GM23338 (cell line): ENCODE results near the gene DUSP18. TPM values are rescaled to one million over a fixed set of nuclear protein-coding genes. Genes with fewer than 3 reads are reported as not detected.
A peak's percentile ranks its signal among the peaks of the same experiment; 100 is the strongest.

Source experiments
- ATAC-seq: fragments of 200-7000 bp; cut with Tn5 transposase; 3 replicates; pipeline ENCODE4 v1.9.1; 2020
- DNase-seq: peaks from one replicate; pipeline ENCODE4 v3.0.0-alpha.2; 2015; ENCODE audit warnings: low spot score
- H2AFZ ChIP-seq: fragments of 200-600 bp; sonication (generic); 2 replicates; pipeline ENCODE4 v1.8.0; 2016; ENCODE audit warnings: antibody characterized with exemption, mild to moderate bottlenecking, moderate library complexity
- H3F3A ChIP-seq: fragments of 200-600 bp; sonication (generic); replicated peaks from 2 replicates; pipeline ENCODE4 v1.8.0; 2017; ENCODE audit warnings: antibody characterized with exemption, mixed run types, low read depth
- H3K27ac ChIP-seq: fragments of 200-600 bp; sonication (generic); 2 replicates; pipeline ENCODE4 v1.6.1; 2016; ENCODE audit warnings: low read depth
- H3K27me3 ChIP-seq: fragments of 200-600 bp; sonication (generic); 2 replicates; pipeline ENCODE4 v1.8.0; 2016; ENCODE audit warnings: mild to moderate bottlenecking, mixed run types, moderate library complexity; ENCODE audit not compliant: insufficient read depth
- H3K36me3 ChIP-seq: fragments of 200-600 bp; sonication (generic); 2 replicates; pipeline ENCODE4 v1.8.0; 2016; ENCODE audit warnings: mild to moderate bottlenecking; ENCODE audit not compliant: insufficient read depth
- H3K4me1 ChIP-seq: fragments of 200-600 bp; sonication (generic); 2 replicates; pipeline ENCODE4 v1.8.0; 2016; ENCODE audit warnings: mild to moderate bottlenecking, moderate library complexity; ENCODE audit not compliant: insufficient read depth
- H3K4me2 ChIP-seq: fragments of 200-600 bp; sonication (generic); 2 replicates; pipeline ENCODE4 v1.7.1; 2017; ENCODE audit warnings: mixed run types
- H3K4me3 ChIP-seq: fragments of 200-600 bp; sonication (generic); 2 replicates; pipeline ENCODE4 v1.6.1; 2016; ENCODE audit warnings: mixed run types
- H3K79me2 ChIP-seq: fragments of 200-600 bp; sonication (generic); replicated peaks from 2 replicates; pipeline ENCODE4 v1.8.0; 2017; ENCODE audit warnings: mild to moderate bottlenecking; ENCODE audit not compliant: insufficient read depth
- H3K9me2 ChIP-seq: fragments of 200-600 bp; sonication (generic); 2 replicates; pipeline ENCODE4 v1.8.0; 2017; ENCODE audit not compliant: insufficient read depth
- H4K20me1 ChIP-seq: fragments of 200-600 bp; sonication (generic); replicated peaks from 2 replicates; pipeline ENCODE4 v1.8.0; 2017; ENCODE audit warnings: mild to moderate bottlenecking; ENCODE audit not compliant: insufficient read depth
- H3K27ac Mint-ChIP-seq: 2 replicates; pipeline ENCODE4 v1.8.0; 2020; ENCODE audit warnings: inconsistent platforms, mild to moderate bottlenecking, moderate library complexity, mixed read lengths
- H3K27me3 Mint-ChIP-seq: 3 replicates; pipeline ENCODE4 v1.8.0; 2022; ENCODE audit warnings: low read depth, mild to moderate bottlenecking, moderate library complexity, mixed read lengths, inconsistent platforms; ENCODE audit not compliant: insufficient read depth, poor library complexity
- H3K36me3 Mint-ChIP-seq: 3 replicates; pipeline ENCODE4 v1.8.0; 2021; ENCODE audit warnings: low read depth, mild to moderate bottlenecking, inconsistent platforms, moderate library complexity, mixed read lengths
- H3K4me1 Mint-ChIP-seq: 3 replicates; pipeline ENCODE4 v1.8.0; 2020; ENCODE audit warnings: mild to moderate bottlenecking, inconsistent platforms, mixed read lengths
- H3K4me3 Mint-ChIP-seq: 3 replicates; pipeline ENCODE4 v1.8.0; 2021; ENCODE audit warnings: moderate library complexity, mild to moderate bottlenecking, inconsistent platforms, mixed read lengths
- H3K9me3 Mint-ChIP-seq: 3 replicates; pipeline ENCODE4 v1.8.0; 2020; ENCODE audit warnings: moderate library complexity, mild to moderate bottlenecking, inconsistent platforms, mixed read lengths
- EZH2 ChIP-seq: fragments of 200-600 bp; sonication (generic); IDR thresholded peaks from one replicate; pipeline ENCODE4 v1.8.0; 2017; ENCODE audit warnings: antibody characterized with exemption, mild to moderate bottlenecking, low read depth; ENCODE audit not compliant: unreplicated experiment
- EZH2phosphoT487 ChIP-seq: fragments of 200-600 bp; sonication (generic); IDR thresholded peaks from one replicate; pipeline ENCODE4 v1.8.1; 2018; ENCODE audit warnings: antibody characterized with exemption; ENCODE audit not compliant: unreplicated experiment
- NANOG ChIP-seq: IDR thresholded peaks from 2 replicates; pipeline ENCODE4 v1.6.1; 2016; ENCODE audit warnings: antibody characterized with exemption, borderline replicate concordance
- STAT1 ChIP-seq: IDR thresholded peaks from one replicate; pipeline ENCODE4 v1.6.1; 2016; ENCODE audit warnings: antibody characterized with exemption; ENCODE audit not compliant: unreplicated experiment
- ZNF331 ChIP-seq: fragments of 250-450 bp; sonication (Bioruptor Pico); IDR thresholded peaks from 2 replicates; pipeline ENCODE4 v1.5.0; 2020; ENCODE audit warnings: low read depth, mild to moderate bottlenecking, moderate library complexity
- ZNF462 ChIP-seq: fragments of 250-450 bp; sonication (Bioruptor Pico); IDR thresholded peaks from 2 replicates; pipeline ENCODE4 v1.5.0; 2020; ENCODE audit warnings: mild to moderate bottlenecking, moderate library complexity
- polyA plus RNA-seq: library from polyadenylated mRNA; unstranded; fragments of >200 nt; fragmentation: Nextera tagmentation; extraction: Ambion mirVana; gene quantifications from 2 replicates; pipeline ENCODE4 v1.2.1, GENCODE V29; 2016
- total RNA-seq: library from RNA; depleted of rRNA; stranded (reverse); fragments of >200 nt; shearing (Covaris generic); gene quantifications from 2 replicates; pipeline ENCODE4 v1.2.3, GENCODE V29; 2014
- TF ChIP-seq, protein P1 (sequence below), 2 experiments: fragments of 200-600 bp in 1 of 2; sonication (generic) in 1 of 2; conservative IDR thresholded peaks; 2 replicates each; pipeline versions ENCODE4 v1.5.1 to v1.6.1; 2016 to 2017; ENCODE audit warnings: antibody characterized with exemption in 2 of 2, low read depth in 2 of 2, mild to moderate bottlenecking in 2 of 2, moderate library complexity in 1 of 2
- TF ChIP-seq, protein P2 (sequence below): IDR thresholded peaks from one replicate; pipeline ENCODE4 v1.6.1; 2018; ENCODE audit warnings: antibody characterized with exemption; ENCODE audit not compliant: unreplicated experiment

DUSP18 gene
- total and polyA plus RNA-seq, 2 experiments from 2014 or later, result 2.2 to 2.7 TPM

- H2AFZ ChIP-seq, result no peak overlapping the region
- DNase-seq (no peak), ATAC-seq (no peak)
- H3K79me2 ChIP-seq, result no peaks in the 10 kb centered on the region
- Mint-ChIP-seq H3K36me3 (peaks cover 7% of the 10 kb centered on the region; the same call in 2 of the 3 replicates), H3K27ac (no peak overlapping the region), H3K4me3 (no peak overlapping the region), H3K9me3 (no peaks in the 10 kb centered on the region; the same call in 2 of the 3 replicates), H3K27me3 (peaks cover 4% of the 10 kb centered on the region), H3K4me1 (peaks cover 8% of the 10 kb centered on the region)
- H4K20me1 ChIP-seq, result no peaks in the 10 kb centered on the region
- peaks cover 6% of the 10 kb centered on the region; the same call in 1 of the 2 replicates for H3F3A ChIP-seq
- no peak overlapping the region for H3K27ac ChIP-seq
- H3K4me3 ChIP-seq, result no peak overlapping the region
- TF ChIP-seq ZNF331 (CRISPR knock-in tag) (no peak), NANOG (no peak), EZH2 (no peak), STAT1 (no peak)
- TF ChIP-seq, protein P1, sequence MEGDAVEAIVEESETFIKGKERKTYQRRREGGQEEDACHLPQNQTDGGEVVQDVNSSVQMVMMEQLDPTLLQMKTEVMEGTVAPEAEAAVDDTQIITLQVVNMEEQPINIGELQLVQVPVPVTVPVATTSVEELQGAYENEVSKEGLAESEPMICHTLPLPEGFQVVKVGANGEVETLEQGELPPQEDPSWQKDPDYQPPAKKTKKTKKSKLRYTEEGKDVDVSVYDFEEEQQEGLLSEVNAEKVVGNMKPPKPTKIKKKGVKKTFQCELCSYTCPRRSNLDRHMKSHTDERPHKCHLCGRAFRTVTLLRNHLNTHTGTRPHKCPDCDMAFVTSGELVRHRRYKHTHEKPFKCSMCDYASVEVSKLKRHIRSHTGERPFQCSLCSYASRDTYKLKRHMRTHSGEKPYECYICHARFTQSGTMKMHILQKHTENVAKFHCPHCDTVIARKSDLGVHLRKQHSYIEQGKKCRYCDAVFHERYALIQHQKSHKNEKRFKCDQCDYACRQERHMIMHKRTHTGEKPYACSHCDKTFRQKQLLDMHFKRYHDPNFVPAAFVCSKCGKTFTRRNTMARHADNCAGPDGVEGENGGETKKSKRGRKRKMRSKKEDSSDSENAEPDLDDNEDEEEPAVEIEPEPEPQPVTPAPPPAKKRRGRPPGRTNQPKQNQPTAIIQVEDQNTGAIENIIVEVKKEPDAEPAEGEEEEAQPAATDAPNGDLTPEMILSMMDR (conservative IDR thresholded peaks at IDR 0.05; ENCODE audit: low read depth in 2 of 2), result no peak
- TF ChIP-seq, protein P2, sequence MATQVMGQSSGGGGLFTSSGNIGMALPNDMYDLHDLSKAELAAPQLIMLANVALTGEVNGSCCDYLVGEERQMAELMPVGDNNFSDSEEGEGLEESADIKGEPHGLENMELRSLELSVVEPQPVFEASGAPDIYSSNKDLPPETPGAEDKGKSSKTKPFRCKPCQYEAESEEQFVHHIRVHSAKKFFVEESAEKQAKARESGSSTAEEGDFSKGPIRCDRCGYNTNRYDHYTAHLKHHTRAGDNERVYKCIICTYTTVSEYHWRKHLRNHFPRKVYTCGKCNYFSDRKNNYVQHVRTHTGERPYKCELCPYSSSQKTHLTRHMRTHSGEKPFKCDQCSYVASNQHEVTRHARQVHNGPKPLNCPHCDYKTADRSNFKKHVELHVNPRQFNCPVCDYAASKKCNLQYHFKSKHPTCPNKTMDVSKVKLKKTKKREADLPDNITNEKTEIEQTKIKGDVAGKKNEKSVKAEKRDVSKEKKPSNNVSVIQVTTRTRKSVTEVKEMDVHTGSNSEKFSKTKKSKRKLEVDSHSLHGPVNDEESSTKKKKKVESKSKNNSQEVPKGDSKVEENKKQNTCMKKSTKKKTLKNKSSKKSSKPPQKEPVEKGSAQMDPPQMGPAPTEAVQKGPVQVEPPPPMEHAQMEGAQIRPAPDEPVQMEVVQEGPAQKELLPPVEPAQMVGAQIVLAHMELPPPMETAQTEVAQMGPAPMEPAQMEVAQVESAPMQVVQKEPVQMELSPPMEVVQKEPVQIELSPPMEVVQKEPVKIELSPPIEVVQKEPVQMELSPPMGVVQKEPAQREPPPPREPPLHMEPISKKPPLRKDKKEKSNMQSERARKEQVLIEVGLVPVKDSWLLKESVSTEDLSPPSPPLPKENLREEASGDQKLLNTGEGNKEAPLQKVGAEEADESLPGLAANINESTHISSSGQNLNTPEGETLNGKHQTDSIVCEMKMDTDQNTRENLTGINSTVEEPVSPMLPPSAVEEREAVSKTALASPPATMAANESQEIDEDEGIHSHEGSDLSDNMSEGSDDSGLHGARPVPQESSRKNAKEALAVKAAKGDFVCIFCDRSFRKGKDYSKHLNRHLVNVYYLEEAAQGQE, result no peak
- H3K36me3 ChIP-seq, result no peaks in the 10 kb centered on the region
- no peaks in the 10 kb centered on the region for H3K9me2 ChIP-seq
- H3K4me1 ChIP-seq, result peaks cover 7% of the 10 kb centered on the region
- no peak overlapping the region for H3K4me2 ChIP-seq
- peaks cover 5% of the 10 kb centered on the region; the same call in 1 of the 2 replicates for H3K27me3 ChIP-seq
These were observed 5.6 kb downstream of the DUSP18 start for GRCh38 chr22:30662040-30662439.

GRCh38 chr22:30655532-30655931 lies 12.1 kb downstream of the DUSP18 start:
- Mint-ChIP-seq H3K4me3 (0 out of 3 replicates have a peak overlapping the region, but pooled peaks have one; percentile 19), H3K9me3 (peaks cover 3% of the 10 kb centered on the region; the same call in 2 of the 3 replicates), H3K27ac (no peak overlapping the region), H3K27me3 (peaks cover 15% of the 10 kb centered on the region), H3K4me1 (peaks cover 5% of the 10 kb centered on the region), H3K36me3 (peaks cover 13% of the 10 kb centered on the region; the same call in 2 of the 3 replicates)
- no peaks in the 10 kb centered on the region for H3K9me2 ChIP-seq
- peaks cover 4% of the 10 kb centered on the region for H3K4me1 ChIP-seq
- H3F3A ChIP-seq, result peaks cover 2% of the 10 kb centered on the region; the same call in 1 of the 2 replicates
- H4K20me1 ChIP-seq, result no peaks in the 10 kb centered on the region
- H3K79me2 ChIP-seq, result no peaks in the 10 kb centered on the region
- no peak overlapping the region for H3K4me2 ChIP-seq
- DNase-seq (peak; percentile 79), ATAC-seq (peak; percentile 90)
- H3K27ac ChIP-seq, result peak overlapping the region; percentile 73; the same call in 1 of the 2 replicates
- no peaks in the 10 kb centered on the region for H3K36me3 ChIP-seq
- no peaks in the 10 kb centered on the region for H3K27me3 ChIP-seq
- no peak overlapping the region for H2AFZ ChIP-seq
- H3K4me3 ChIP-seq, result no peak overlapping the region
- TF ChIP-seq NANOG (peak; percentile 79), ZNF462 (CRISPR knock-in tag) (0 out of 2 replicates have a peak, but pooled peaks have one; percentile 27), STAT1 (no peak), EZH2phosphoT487 (no peak)
